ENCODE measurements around the gene CCHCR1.

Gene CCHCR1

GRCh38 chr6:31144970-31145340, 12.6 kb downstream of the CCHCR1 start:
- WGBS, 2 experiments: 90% methylated on average over 11 of the region's 11 CpGs
- Histone ChIP-seq H3K36me3 (ENCODE audit: control insufficient read depth, insufficient read depth, low read length) (peaks cover 8% of the 10 kb centered on the region), H3K9me3 (ENCODE audit: control insufficient read depth, low read length) (no peaks in the 10 kb centered on the region), H3K27ac (ENCODE audit: insufficient read depth, low read depth, low read length, poor library complexity, severe bottlenecking) (no peak overlapping the region), H3K27me3 (ENCODE audit: control insufficient read depth, insufficient read depth, low read length, poor library complexity, severe bottlenecking) (no peaks in the 10 kb centered on the region), H3K4me3 (ENCODE audit: insufficient read depth, low read depth, low read length) (no peak overlapping the region), H3K4me1 (ENCODE audit: control insufficient read depth, insufficient read depth, low read length) (peaks cover 14% of the 10 kb centered on the region)

GRCh38 chr6:31144296-31144969, 13.2 kb downstream of the CCHCR1 start:
- Histone ChIP-seq H3K9me3 (ENCODE audit: control insufficient read depth, low read length) (no peaks in the 10 kb centered on the region), H3K36me3 (ENCODE audit: control insufficient read depth, insufficient read depth, low read length) (peaks cover 8% of the 10 kb centered on the region), H3K4me1 (ENCODE audit: control insufficient read depth, insufficient read depth, low read length) (peaks cover 14% of the 10 kb centered on the region), H3K27me3 (ENCODE audit: control insufficient read depth, insufficient read depth, low read length, poor library complexity, severe bottlenecking) (no peaks in the 10 kb centered on the region), H3K27ac (ENCODE audit: insufficient read depth, low read depth, low read length, poor library complexity, severe bottlenecking) (no peak overlapping the region), H3K4me3 (ENCODE audit: insufficient read depth, low read depth, low read length) (no peak overlapping the region)
- WGBS, 2 experiments: 94 to 97% methylated on average over 18 of the region's 18 CpGs

- no peak overlapping the region for H3K4me3 ChIP-seq (ENCODE audit: insufficient read depth, low read depth, low read length)
- no peaks in the 10 kb centered on the region for H3K9me3 ChIP-seq (ENCODE audit: control insufficient read depth, low read length)
- 26 to 29% methylated on average over 11 of the region's 11 CpGs for WGBS, 2 experiments
- peaks cover 8% of the 10 kb centered on the region for H3K36me3 ChIP-seq (ENCODE audit: control insufficient read depth, insufficient read depth, low read length)
- no peaks in the 10 kb centered on the region for H3K27me3 ChIP-seq (ENCODE audit: control insufficient read depth, insufficient read depth, low read length, poor library complexity, severe bottlenecking)
- peaks cover 14% of the 10 kb centered on the region for H3K4me1 ChIP-seq (ENCODE audit: control insufficient read depth, insufficient read depth, low read length)
- H3K27ac ChIP-seq (ENCODE audit: insufficient read depth, low read depth, low read length, poor library complexity, severe bottlenecking): no peak overlapping the region
These were observed 14.5 kb downstream of the CCHCR1 start for GRCh38 chr6:31143148-31143547.

GRCh38 chr6:31142361-31142761, 15.2 kb downstream of the CCHCR1 start:
- WGBS, 2 experiments: 51 to 55% methylated on average over 2 of the region's 2 CpGs
- H3K4me1 ChIP-seq (ENCODE audit: control insufficient read depth, insufficient read depth, low read length): peaks cover 14% of the 10 kb centered on the region
- no peaks in the 10 kb centered on the region for H3K27me3 ChIP-seq (ENCODE audit: control insufficient read depth, insufficient read depth, low read length, poor library complexity, severe bottlenecking)
- H3K9me3 ChIP-seq (ENCODE audit: control insufficient read depth, low read length): no peaks in the 10 kb centered on the region
- no peak overlapping the region for H3K4me3 ChIP-seq (ENCODE audit: insufficient read depth, low read depth, low read length)
- H3K27ac ChIP-seq (ENCODE audit: insufficient read depth, low read depth, low read length, poor library complexity, severe bottlenecking): no peak overlapping the region
- H3K36me3 ChIP-seq (ENCODE audit: control insufficient read depth, insufficient read depth, low read length): peaks cover 8% of the 10 kb centered on the region

- no peaks in the 10 kb centered on the region for H3K27me3 ChIP-seq (ENCODE audit: control insufficient read depth, insufficient read depth, low read length, poor library complexity, severe bottlenecking)
- H3K36me3 ChIP-seq (ENCODE audit: control insufficient read depth, insufficient read depth, low read length): peaks cover 8% of the 10 kb centered on the region
- no peak overlapping the region for H3K4me3 ChIP-seq (ENCODE audit: insufficient read depth, low read depth, low read length)
- no peak overlapping the region for H3K27ac ChIP-seq (ENCODE audit: insufficient read depth, low read depth, low read length, poor library complexity, severe bottlenecking)
- no peaks in the 10 kb centered on the region for H3K9me3 ChIP-seq (ENCODE audit: control insufficient read depth, low read length)
- WGBS, 2 experiments: 89 to 90% methylated on average over 15 of the region's 15 CpGs
- H3K4me1 ChIP-seq (ENCODE audit: control insufficient read depth, insufficient read depth, low read length): peaks cover 14% of the 10 kb centered on the region
These were observed 17.0 kb downstream of the CCHCR1 start for GRCh38 chr6:31140643-31141042.

GRCh38 chr6:31139599-31139998, 18.0 kb downstream of the CCHCR1 start:
- H3K4me3 ChIP-seq (ENCODE audit: insufficient read depth, low read depth, low read length): no peak overlapping the region
- H3K27ac ChIP-seq (ENCODE audit: insufficient read depth, low read depth, low read length, poor library complexity, severe bottlenecking): no peak overlapping the region
- no peaks in the 10 kb centered on the region for H3K27me3 ChIP-seq (ENCODE audit: control insufficient read depth, insufficient read depth, low read length, poor library complexity, severe bottlenecking)
- H3K9me3 ChIP-seq (ENCODE audit: control insufficient read depth, low read length): no peaks in the 10 kb centered on the region
- H3K4me1 ChIP-seq (ENCODE audit: control insufficient read depth, insufficient read depth, low read length): peaks cover 14% of the 10 kb centered on the region
- WGBS, 2 experiments: 20 to 22% methylated on average over 4 of the region's 4 CpGs
- H3K36me3 ChIP-seq (ENCODE audit: control insufficient read depth, insufficient read depth, low read length): peaks cover 3% of the 10 kb centered on the region

GRCh38 chr6:31138982-31139381, 18.6 kb downstream of the CCHCR1 start, which contains the start of gene PSORS1C2:
Gene PSORS1C2, minus strand, starts transcription at chr6:31139066. Its CDS starts 40 bp downstream, at chr6:31139026.
- peaks cover 14% of the 10 kb centered on the region for H3K4me1 ChIP-seq (ENCODE audit: control insufficient read depth, insufficient read depth, low read length)
- peaks cover 3% of the 10 kb centered on the region for H3K36me3 ChIP-seq (ENCODE audit: control insufficient read depth, insufficient read depth, low read length)
- H3K27ac ChIP-seq (ENCODE audit: insufficient read depth, low read depth, low read length, poor library complexity, severe bottlenecking): no peak within 1 kb of the TSS
- WGBS, 2 experiments: 91 to 93% methylated on average over 4 of the region's 4 CpGs
- H3K9me3 ChIP-seq (ENCODE audit: control insufficient read depth, low read length): no peaks in the 10 kb centered on the region
- H3K4me3 ChIP-seq (ENCODE audit: insufficient read depth, low read depth, low read length): no peak within 1 kb of the TSS
- H3K27me3 ChIP-seq (ENCODE audit: control insufficient read depth, insufficient read depth, low read length, poor library complexity, severe bottlenecking): no peaks in the 10 kb centered on the region

- no peaks in the 10 kb centered on the region for H3K27me3 ChIP-seq (ENCODE audit: control insufficient read depth, insufficient read depth, low read length, poor library complexity, severe bottlenecking)
- H3K4me3 ChIP-seq (ENCODE audit: insufficient read depth, low read depth, low read length): no peak overlapping the region
- H3K27ac ChIP-seq (ENCODE audit: insufficient read depth, low read depth, low read length, poor library complexity, severe bottlenecking): no peak overlapping the region
- no peaks in the 10 kb centered on the region for H3K36me3 ChIP-seq (ENCODE audit: control insufficient read depth, insufficient read depth, low read length)
- 86 to 89% methylated on average over 10 of the region's 10 CpGs for WGBS, 2 experiments
- H3K9me3 ChIP-seq (ENCODE audit: control insufficient read depth, low read length): no peaks in the 10 kb centered on the region
- H3K4me1 ChIP-seq (ENCODE audit: control insufficient read depth, insufficient read depth, low read length): no peaks in the 10 kb centered on the region
These were observed 21.9 kb downstream of the CCHCR1 start for GRCh38 chr6:31135710-31136109.

- Histone ChIP-seq H3K27me3 (ENCODE audit: control insufficient read depth, insufficient read depth, low read length, poor library complexity, severe bottlenecking) (no peaks in the 10 kb centered on the region), H3K36me3 (ENCODE audit: control insufficient read depth, insufficient read depth, low read length) (no peaks in the 10 kb centered on the region), H3K4me3 (ENCODE audit: insufficient read depth, low read depth, low read length) (no peak overlapping the region), H3K9me3 (ENCODE audit: control insufficient read depth, low read length) (no peaks in the 10 kb centered on the region), H3K27ac (ENCODE audit: insufficient read depth, low read depth, low read length, poor library complexity, severe bottlenecking) (no peak overlapping the region), H3K4me1 (ENCODE audit: control insufficient read depth, insufficient read depth, low read length) (no peaks in the 10 kb centered on the region)
- 75 to 77% methylated on average over 6 of the region's 6 CpGs for WGBS, 2 experiments
These were observed 24.8 kb downstream of the CCHCR1 start for GRCh38 chr6:31132806-31133205.

GRCh38 chr6:31131595-31131994, 26.0 kb downstream of the CCHCR1 start:
- Histone ChIP-seq H3K36me3 (ENCODE audit: control insufficient read depth, insufficient read depth, low read length) (no peaks in the 10 kb centered on the region), H3K27ac (ENCODE audit: insufficient read depth, low read depth, low read length, poor library complexity, severe bottlenecking) (no peak overlapping the region), H3K4me3 (ENCODE audit: insufficient read depth, low read depth, low read length) (no peak overlapping the region), H3K27me3 (ENCODE audit: control insufficient read depth, insufficient read depth, low read length, poor library complexity, severe bottlenecking) (no peaks in the 10 kb centered on the region), H3K4me1 (ENCODE audit: control insufficient read depth, insufficient read depth, low read length) (no peaks in the 10 kb centered on the region), H3K9me3 (ENCODE audit: control insufficient read depth, low read length) (no peaks in the 10 kb centered on the region)
- WGBS, 2 experiments: 87 to 88% methylated on average over 3 of the region's 3 CpGs

All from ectodermal cell (in vitro differentiated cells).